ENCODE measurements around the gene CDK3.
"Not testable (repeated sequence)": the region's sequence is repeated elsewhere in the genome, so short reads cannot be mapped to it uniquely, and the experiment has no call there.

CDK3 gene

DNA sequence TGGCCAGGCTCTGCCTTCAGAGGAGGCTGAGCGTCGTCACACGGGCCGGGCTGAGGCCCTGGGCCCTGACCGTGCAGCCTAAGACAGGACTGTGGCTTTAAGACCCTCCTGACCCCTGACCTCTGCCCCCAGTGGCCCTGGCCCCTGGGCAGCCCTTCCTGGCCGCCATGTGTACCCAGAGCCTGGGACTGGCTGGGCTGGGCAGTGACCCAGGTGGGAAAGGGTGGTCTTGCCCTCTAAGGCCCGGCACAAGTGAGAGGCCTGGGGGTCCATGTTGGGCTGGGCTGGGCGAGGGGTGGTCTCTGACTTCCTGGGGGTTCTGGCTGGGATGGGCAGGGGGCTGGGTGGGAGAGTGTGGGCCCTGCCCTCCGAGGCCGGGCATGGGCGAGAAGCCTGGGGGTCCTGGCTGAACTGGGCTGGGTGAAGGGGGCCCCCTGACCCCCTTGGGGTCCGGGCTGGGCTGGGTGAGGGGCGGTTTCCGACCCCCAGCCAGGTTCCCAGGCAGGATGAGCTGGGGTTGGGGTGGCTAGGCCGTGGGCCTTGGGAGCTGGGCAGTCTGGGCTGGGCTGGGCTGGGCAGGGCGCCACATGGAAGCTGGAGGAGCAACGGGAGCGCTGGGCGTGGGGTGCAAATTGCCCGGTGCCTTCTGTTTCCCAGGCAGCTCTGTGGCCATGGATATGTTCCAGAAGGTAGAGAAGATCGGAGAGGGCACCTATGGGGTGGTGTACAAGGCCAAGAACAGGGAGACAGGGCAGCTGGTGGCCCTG lies at the start of gene CDK3:
Gene CDK3 (plus strand): TSS at position 101 of the 767 bp plus-strand sequence. CDS start 571 bp downstream, at position 672.
- no peak for DNase-seq

DNA sequence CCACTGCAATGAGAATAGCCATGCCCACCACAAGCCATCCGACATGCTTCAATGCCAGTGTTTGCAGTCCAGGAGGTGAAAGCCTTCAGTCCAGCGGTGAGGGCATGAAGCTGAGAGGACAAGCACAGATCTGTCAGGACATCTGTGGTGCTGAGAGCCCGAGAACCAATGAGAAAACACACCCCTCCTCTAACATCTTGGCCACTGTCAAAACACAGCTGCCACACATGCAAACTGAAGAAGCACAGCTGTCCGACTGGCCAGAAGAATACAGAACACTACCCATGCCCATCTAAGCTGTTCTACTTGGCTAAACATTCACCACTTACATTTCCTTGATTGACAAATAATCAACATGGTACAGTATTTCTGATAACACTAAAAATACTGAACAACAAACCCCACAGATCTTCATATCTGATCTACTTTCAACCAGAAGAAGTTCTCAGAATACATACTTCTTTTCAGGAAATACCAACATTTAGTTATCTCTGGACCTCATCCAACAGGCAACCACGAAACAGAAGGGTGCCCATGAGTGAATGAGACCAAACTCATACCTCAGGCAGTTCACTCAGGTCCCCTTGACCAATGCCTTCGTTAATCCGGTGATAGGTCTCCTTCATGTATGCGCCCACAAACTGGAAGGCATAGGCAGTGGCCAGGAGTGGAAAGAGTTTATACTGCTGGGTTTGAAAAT lies 49.6 kb upstream of the CDK3 start:
- DNase-seq, result no peak

DNA sequence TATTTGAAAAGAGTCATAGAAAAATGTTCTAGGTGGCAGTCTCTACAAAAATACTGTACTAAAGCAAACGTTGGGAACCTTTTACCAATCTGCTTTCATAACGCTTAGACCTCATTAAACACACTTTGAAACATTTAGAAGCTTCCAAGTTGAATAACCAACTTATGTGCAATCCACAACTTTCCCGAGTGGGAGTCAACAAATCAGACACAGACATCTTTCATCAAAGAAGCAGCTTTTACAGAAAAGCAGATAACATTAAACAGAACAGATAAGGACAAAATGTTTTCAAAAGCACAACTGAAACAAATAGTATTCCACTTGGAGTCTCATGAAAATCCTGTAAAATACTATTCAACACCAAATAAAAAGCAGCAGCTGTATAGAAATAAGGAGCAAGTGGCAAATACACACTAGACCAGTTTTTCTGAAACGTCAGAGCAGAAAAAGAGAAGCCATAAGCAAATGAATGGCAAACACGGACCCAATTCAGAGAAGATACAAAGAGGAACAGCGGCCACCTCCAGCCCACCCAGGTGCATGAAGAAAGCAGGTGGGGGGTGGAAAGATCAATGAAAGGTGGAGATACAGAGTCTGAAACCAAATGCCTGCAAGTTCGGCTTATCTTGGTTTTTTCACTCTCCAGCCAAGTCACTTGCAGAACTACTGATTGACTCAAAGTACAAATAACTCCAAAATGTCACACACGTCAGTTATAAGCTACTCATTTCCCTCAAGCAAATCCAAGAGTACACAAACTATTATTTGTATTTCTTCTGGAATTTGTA lies 41.4 kb upstream of the CDK3 start:
- no peak for DNase-seq

DNA sequence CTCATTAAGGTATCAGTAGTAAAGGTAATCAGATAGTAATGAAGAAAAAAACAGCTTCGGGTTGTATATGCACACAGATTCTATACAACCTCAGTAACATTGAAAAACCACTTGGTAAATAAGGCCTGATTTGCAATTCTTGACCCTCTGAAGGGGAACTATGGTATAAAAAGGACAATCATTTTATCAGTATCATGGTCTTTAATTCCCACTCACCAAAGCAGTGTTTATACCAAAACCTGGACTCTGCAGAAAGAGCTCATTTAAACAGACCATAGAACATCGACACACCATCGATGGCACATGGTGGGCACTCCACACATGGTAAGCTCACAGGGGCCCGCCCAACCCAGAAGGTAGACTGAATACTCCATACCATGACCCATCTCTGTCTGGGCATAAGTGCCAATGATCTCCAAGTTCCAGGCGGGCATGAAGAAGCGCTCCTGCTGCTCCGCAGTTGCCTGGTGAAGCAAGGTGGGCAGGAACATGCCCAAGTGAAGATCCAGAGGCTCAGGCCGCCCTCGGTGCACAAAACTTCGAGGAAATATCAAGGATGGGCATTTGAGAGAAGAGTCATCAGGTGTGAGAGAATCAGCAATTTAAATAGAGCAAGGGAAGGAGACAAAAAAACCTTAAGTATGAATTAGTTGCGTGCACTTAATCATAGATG lies 40.7 kb upstream of the CDK3 start:
- DNase-seq, result no peak

DNA sequence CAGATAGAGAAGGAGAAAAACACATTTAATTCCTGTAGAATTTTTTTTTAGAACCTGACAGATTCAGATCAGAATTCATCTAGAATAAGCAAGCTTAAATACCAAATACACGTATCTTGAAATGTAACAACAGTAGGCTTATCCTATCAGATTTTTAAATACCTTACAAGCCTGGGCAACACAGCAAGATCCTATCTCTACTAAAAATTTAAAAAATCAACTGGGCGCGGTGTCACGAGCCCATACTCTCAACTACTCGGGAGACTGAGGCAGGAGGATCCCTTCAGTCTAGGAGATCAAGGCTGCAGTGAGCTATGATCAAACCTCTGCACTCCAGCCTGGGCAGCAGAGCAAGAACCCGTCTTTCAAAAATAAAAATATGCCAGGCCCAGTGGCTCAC lies 35.2 kb upstream of the CDK3 start:
- DNase-seq, result no peak

DNA sequence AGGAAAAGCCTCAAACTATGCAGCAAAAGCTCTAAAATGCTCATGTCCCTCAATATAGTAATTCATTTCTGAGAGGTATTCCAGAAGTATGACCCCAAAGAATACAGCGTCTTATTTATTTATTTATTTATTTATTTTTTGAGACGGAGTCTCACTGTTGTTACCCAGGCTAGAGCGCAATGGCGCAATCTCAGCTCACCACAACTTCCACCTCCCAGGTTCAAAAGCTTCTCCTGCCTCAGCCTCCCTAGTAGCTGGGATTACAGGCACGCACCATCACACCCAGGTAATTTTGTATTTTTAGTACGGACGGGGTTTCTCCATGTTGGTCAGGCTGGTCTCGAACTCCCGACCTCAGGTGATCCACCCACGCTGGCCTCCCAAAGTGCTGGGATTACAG lies 31.6 kb upstream of the CDK3 start:
- DNase-seq, result not testable (repeated sequence)

DNA sequence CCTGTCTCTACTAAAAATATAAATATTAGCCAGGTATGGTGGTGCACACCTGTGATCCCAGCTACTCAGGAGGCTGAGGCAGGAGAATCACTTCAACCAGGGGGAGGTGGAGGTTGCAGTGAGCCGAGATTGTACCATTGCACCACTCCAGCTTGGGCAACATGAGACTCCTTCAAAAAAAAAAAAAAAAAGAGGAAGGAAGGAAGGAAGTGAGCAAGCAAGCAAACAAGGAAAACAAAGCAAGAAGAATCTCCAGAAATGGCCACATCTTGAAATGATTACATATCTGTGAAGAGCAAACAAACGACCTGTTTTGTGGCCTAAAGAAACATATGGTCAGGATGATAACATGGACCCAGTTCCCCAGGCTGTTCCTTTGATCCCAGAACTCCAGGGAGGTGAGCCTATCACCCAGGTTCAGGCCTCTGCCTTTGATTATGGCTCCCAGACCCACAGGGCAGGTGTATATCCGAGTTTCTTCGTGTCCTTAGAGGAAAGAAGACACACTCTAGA lies 30.6 kb upstream of the CDK3 start:
- no peak for DNase-seq

DNA sequence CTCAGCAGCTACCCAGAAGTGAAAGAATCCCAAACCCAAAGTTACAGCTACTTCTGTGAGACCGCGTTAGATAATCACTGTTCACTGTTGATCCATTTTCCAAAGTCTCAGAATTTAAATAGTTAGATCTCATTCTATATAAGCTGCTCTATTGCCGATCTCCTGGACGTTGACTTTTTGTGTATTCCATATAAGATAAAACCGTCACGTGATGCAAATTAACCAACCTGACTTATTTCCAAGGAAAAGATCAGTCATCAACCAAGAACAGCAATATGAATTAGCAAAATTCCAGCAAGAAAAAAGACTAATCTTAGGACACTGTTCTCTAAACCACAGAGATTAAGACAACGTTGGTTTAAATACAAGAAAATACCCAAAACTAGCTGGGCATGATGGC lies 30.0 kb upstream of the CDK3 start:
- no peak for DNase-seq

DNA sequence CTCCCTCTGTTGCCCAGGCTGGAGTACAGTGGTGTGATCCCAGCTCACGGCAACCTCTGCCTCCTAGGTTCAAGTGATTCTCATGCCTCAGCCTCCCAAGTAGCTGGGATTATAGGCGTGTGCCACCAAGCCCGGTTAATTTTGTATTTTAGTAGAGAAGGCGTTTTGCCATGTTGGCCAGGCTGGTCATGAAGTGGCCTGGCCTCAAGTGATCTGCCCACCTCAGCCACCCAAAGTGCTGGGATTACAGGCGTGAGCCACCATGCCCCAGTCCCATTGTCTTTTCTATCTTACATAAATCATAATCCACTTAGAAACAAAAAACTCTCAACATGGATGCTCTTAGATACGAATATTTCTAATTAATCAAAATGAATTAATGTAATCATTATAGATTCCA lies 25.5 kb upstream of the CDK3 start:
- not testable (repeated sequence) for DNase-seq

DNA sequence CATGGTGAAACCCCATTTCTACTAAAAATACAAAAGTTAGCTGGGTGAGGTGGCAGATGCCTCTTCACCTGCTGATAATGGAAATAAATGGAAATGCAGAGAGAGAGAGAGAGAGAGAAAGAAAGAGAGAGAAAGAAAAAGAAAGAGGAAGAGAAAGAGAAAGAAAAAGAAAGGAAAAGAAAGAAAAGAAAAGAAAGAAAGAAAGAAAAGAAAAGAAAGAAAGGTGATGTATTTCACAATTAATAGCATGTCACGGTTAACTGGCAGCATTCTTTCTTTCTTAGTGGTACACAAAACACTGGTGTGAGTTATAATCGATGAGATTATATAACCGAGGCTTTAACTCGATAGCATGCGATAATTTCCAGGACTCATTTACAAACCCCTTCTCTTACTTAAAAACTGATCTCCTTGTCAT lies 24.9 kb upstream of the CDK3 start:
- DNase-seq, result no peak

DNA sequence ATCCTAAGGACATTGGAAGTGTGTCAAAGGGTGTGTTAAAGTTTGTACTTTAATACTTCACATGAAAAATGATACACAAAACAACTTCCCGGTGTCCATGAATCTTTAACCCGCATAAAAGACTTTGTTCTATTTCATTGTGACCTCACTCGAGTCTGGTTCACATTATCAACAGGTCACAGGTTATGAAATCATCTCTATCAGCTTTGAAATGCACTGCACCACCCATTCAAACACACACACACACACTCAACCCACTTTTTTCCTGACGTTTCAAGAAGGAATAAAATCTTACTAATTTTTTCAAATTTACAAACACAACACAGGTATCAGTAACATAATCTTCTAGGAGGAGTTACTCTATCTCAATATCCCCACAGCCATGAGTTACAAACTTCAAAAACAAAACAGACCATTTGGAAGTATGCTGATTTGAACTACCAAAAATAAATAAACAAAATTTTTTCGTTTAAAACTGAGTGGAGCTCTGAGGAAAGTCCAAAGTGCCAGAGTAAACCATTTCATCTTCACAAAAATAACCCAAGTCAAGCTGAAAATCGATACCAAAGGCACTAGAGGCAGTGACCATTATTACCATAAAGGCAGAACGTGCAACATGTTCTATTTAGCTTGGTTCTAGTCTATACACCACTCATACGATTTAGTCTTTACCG lies 24.3 kb upstream of the CDK3 start:
- DNase-seq, result no peak

DNA sequence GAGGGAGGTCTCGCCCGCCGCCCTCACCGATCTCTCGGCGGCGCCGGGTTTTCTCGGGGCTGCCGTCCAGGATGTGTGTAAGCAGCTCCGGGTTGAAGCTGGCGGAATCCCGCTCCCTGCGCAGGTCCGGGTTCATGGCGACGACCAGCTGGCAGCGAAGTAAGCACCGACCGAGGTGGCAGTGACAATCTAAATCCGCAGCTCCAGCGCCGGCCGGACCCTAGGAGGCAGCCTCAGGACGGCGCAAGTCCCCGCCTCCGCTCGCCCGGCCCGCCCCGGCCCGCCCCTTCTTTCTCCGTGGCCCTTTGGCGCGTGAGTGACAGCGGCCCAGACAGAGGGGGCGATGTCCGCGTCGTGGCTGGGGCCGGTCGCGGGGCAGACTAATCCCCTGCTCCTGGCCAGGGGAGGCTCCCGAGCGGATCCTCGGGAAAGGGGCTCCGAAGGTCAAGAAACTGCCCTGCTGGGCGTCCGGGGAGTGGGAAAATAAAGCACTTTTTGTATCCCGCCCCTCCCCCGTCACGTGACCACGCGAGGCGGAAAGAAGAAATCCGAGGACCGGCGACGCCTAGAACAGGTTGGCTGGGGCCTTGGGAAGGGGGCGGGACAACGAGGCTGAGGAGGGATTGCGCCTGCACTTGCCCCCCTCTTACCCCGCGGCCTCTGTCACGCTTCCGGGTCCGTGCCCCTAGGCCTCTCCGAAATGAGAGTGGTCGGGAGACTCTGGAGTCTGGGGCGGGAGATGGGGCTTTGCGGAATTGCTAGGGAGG lies 21.5 kb upstream of the CDK3 start, which contains the start of the genes ACOX1 and TEN1:
Gene ACOX1 (minus strand): TSS at position 229 of the 767 bp plus-strand sequence. CDS start 93 bp downstream, at position 136.
Gene TEN1 (plus strand): TSS at position 303 of the 767 bp plus-strand sequence. CDS start 6,953 bp downstream, outside the sequence.
- peak; percentile 94 for DNase-seq

DNA sequence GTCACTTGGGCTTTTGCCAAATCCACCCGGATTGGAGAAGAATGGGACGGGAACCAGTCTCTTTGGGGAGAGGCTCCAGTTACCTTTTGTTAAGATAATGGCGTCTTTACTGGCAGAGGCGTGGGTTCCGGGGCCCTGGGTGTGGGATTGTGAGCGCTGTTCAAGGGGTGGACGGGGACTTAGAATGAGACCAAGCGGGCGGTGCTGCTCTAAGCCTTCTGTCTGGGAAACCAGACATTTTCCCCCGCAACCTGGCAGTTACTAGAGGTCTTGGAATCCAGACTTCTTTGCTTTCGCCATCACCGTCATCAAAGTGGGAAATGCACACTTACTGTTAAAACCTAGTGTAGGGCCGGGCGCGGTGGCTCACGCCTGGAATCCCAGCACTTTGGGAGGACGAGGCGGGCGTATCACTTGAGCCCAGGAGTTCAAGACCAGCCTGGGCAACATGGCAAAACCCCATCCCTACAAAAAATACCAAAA lies 20.9 kb upstream of the CDK3 start:
- DNase-seq, result no peak

DNA sequence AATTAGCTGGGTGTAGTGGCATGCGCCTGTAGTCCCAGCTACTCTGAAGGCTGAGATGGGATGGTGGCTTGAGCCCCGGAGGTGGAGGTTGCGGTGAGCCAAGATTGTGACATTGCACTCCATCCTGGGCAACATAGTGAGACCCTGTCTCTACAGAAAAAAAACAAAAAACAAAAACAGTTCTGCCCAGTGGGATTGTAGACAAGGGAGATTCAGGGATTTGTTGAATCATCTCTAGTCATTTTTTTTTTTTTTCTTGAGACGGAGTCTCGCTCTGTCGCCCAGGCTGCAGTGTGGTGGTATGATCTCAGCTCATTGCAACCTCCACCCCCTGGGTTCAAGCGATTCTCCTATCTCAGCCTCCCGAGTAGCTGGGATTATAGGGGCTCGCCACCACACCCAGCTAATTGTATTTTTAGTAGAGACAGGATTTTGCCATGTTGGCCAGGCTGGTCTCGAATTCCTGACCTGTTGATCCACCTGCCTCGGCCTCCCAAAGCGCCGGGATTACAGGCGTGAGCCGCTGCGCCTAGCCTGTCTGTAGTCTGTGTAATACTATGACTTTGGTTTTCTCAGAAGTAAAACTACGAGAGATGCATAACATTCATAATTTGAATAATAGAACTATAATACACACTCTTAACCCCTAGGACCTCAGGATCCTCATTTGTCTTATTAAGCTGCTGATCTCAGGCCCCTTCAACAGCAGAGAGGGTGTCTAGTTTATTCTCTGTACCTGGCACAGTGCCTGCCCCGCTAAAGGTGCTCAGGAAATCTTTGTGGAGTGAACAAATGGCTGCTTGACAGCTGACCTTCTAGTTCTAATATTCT lies 20.3 kb upstream of the CDK3 start:
- no peak for DNase-seq

DNA sequence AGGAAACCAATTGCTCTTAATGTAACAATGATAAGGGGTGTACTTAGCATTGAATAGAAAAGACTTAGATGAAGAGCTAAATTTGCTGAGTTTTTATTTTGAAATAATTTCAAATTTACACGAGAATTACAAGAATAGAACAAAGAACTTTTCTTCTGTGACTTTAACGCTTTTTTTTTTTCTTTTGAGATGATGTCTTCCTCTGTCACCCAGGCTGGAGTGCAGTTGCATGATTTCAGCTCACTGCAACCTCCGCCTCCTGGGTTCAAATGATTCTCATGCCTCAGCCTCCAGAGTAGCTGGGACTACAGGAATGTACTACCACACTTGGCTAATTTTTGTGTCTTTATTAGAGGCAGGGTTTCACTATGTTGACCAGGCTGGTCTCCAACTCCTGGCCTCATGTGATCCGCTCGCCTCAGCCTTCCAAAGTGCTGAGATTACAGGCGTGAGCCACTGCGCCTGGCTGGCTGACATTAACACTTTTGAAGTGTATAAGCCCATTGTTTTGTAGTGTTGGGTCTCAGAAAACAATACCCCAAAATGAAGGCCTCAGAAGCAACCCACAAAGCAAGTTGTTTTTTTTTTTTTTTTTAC lies 19.5 kb upstream of the CDK3 start:
- DNase-seq, result no peak

DNA sequence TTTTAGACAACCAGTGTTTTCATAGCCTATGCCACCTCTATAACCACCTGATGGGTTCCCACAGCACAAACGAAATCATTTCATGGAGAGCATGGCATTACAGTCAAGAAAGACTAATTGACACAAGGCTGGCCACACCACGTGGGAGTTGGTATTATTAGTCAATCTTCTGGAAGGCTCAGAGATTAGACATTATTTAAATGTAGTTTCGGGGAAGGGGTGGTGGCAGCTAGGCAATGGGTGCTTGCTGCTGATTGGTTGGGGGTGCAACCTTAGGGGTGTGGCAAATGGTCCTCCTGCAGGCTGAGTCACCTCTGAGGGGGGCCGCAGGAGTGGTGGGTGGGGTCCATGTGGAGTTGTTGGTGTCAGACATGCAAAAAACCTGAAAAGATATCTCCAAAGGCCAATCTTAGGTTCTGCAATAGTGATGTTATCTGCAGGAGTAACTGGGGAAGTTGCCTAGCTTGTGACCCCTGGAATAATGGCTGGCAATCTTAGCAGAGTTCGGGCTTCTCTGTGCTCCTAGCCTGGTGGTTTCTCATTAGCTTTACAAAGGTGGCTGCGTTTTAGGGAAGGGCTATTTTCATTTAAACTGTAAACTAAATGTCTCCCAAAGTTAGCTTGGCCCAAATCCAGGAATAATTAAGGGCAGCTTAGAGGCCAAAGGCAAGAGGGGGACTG lies 17.0 kb upstream of the CDK3 start:
- DNase-seq, result no peak

DNA sequence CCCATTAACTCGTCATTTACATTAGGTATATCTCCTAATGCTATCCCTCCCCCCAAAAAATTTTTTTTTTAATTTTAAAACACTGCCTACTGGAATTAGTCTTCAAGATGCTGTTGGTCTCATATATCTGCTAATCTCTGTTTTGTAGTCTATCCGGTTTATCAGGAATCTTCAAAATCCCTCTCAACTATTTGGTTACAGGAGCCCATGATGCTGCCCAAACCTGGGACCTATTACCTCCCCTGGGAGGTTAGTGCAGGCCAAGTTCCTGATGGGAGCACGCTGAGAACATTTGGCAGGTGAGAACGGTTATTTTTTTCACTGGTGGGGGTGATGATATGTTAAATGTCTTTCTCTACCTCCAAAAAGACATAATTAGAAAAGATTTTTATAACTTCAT lies 14.7 kb upstream of the CDK3 start:
- no peak for DNase-seq

DNA sequence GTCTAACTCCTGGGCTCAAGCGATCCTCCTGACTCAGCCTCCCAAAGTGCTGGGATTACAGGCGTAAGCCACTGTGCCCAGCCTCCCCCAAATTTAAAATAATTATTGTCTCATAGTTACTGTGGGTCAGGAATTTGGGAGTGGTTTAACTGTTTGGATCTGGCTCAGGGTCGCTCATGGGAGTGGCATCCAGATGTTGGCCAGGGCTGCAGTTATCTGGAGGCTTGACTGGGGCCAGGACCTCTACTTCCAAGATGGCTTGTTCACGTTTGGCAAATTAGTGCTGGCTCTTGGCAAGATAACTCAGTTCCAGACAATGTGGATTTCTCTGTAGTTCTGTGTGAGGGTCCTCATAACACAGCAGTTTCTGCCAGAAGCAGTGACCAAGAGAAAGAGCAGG lies 13.6 kb upstream of the CDK3 start:
- no peak for DNase-seq

DNA sequence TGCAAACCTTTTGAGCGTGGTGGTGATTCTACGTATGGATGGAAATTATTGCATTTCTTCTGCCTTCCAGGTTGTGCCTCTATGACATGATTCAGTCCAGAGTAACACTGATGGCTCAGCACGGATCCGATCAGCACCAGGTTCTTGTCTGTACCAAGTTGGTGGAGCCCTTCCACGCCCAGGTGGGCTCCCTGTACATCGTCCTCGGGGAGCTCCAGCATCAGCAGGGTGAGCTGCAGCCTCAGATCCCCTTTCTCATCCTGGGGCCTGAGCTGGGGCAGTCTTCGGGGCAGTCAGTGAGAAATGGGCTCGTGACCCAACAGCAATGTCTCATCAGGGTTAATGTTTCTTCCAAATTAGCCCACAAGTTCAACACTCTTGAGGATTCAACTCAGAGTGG lies 9.3 kb upstream of the CDK3 start:
- no peak for DNase-seq

Data from activated CD4-positive, CD25-positive, alpha-beta regulatory T cell treated with anti-CD3 and anti-CD28 coated beads, Interleukin-2, amount 50 U/mL, for 72 hours (primary cell).